IPS-NIHi11 (cell line): Measurements from ENCODE around the gene WFDC1.

Experiments used
- DNase-seq: peaks from one replicate; pipeline ENCODE4 v3.0.0; 2012; ENCODE audit warnings: mixed read lengths, low spot score

WFDC1 gene

GRCh38 chr16:84378567-84378966 is 83.9 kb downstream of the WFDC1 start:
- no peak for DNase-seq

DNA sequence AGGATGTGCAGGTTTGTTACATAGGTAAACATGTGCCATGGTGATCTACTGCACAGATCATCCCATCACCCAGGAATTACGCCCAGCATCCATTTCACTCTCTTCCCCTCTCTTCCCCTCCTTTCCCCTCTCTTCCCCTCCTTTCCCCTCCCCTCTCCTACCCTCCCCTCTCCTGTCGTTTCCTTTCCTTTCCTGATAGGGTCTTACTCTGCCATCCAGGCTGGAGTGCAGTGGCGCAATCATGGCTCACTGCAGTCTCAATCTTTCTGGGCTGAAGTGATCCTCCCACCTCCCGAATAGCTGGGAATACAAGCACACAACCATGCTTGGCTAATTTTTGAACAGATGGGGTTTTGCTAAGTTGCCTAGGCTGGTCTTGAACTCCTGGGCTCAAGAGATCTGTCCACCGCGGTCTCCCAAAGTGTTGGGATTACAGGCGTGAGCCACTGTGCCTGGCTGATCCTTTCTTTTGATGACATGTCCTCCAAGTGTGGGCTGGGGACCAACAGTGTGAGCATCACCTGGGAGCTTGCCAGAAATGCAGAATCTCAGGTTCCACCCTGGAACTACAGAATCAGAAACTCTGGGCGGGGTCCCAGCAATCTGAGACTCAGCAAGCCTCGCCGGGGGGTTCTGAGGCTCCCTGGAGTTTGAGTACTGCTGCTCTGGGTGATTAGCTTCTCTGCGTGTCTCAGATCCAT is 84.5 kb downstream of the WFDC1 start:
- DNase-seq: no peak
